Central memory CD4-positive, alpha-beta T cell (primary cell): ENCODE data around the gene MARCHF9.
A peak's percentile ranks its signal among the peaks of the same experiment; 100 is the strongest.

Experiments used
- DNase-seq: peaks from one replicate; pipeline ENCODE4 v3.0.0; 2022

MARCHF9 gene

DNA sequence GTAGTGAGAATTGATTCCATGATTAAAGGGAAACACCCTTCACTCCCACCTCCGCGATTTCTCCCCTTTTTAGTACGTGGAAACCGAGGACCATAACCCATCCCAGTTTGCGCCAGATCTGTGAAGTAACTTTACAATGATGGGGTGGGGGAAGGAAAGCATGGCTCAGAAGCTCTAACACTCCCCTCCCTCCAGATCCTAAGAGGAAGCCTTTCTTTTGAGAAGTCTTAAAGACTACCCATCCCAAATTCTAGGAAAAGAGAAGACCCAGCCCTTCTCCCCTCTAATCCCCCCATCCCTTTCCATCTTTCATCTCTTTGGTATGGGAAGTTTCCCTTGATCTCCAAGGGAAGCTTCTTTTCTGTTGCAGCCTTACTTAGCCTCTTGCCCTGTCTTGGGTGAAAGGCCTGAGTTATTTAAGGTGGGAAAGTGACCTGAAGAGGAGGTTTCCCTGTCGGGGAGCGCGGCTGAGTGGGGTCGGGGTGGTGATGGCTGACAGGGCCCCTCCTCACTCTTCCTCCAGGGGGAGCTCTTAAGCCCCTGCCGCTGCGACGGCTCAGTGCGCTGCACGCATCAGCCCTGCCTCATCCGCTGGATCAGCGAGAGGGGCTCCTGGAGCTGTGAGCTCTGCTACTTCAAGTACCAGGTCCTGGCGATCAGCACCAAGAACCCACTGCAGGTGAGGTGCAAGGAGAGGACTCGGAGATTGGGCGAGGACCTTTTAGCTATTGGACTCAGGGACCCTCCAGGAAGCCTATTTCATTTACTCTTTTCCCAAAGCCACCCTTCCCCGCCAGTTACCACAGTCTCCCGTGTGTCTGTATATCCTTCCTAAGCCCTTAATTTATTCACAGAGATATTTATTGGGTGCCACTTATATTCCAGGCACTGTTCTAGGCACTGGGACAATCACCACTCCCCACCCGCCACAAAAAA, 1.8 kb downstream of the MARCHF9 start:
- peak; percentile 66 for DNase-seq

DNA sequence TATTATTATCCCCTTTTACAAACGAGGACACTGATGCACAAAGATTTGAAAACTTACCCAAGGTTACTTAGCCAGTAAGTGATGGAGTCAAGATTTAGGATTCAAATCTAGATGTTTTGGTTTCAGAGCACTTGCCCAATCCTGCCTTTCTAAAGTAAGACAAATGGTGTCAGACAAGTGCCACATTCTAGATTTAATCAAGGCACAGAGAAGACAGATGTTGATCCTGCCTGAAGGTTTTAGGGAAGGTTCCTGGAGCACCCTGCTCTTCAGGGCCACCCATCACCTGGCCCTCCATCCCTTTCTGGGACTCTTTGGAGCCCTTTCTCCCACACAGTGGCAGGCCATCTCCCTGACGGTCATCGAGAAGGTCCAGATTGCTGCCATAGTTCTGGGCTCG, 2.9 kb downstream of the MARCHF9 start:
- no peak for DNase-seq

DNA sequence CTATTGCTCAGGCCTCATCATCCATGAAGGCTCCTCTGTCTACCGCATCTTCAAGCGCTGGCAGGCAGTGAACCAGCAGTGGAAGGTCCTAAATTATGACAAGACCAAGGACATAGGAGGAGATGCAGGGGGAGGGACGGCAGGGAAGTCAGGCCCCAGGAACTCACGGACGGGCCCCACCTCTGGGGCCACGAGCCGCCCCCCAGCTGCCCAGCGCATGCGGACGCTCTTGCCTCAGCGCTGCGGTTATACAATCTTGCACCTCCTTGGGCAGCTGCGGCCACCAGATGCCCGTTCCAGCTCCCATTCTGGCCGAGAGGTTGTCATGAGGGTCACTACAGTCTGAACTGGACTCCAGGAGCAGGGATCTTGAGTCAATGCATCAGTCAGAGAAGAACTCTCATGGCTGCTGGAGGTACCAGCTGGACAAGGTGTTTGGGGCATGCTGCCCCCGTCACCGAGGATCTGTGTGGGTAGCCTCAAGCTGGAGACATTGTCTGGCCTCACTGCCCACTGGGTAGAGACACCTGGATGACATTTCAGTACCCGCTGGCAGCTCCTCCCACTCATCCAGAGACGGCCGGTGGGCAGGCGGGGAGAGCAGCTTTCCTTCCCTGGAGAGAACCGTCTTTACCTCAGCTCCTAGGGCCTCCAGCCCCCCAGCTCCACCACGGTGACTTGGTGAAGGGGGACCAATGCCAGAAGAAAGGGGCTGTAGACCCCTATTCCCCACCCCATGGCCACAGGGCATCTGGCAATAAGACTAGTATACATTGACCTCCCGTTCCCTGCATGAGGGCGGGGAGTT, 3.9 kb downstream of the MARCHF9 start:
- DNase-seq: no peak

DNA sequence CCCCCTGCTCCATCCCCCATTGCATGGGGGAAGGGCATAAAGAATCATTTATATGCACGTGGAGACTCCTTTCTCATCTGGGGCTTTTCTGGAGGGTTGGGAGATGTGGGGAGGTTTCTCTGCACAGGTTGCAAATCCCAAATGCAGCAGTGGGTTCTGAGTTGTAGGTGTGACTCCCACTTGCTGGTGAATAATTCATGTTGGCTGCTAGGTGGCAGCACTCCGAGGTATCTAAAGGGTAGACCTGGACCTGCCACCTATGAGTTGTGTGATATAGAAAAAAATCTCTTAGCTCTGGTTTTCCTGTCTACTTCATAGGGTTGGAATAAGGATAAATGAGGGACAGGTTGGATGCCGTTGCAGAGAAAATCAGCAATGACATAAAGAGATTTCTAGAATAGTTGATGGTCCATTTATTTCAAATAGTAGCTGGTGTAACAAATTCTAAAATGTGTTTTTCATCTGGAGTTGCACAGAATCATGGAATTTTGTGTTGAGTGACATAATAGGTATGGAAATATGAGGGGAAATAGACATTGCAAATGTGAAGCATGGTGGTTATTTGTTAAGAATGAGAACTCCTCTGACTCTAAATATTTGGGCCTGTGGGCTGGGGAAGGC, 4.6 kb downstream of the MARCHF9 start:
- peak; percentile 47 for DNase-seq

DNA sequence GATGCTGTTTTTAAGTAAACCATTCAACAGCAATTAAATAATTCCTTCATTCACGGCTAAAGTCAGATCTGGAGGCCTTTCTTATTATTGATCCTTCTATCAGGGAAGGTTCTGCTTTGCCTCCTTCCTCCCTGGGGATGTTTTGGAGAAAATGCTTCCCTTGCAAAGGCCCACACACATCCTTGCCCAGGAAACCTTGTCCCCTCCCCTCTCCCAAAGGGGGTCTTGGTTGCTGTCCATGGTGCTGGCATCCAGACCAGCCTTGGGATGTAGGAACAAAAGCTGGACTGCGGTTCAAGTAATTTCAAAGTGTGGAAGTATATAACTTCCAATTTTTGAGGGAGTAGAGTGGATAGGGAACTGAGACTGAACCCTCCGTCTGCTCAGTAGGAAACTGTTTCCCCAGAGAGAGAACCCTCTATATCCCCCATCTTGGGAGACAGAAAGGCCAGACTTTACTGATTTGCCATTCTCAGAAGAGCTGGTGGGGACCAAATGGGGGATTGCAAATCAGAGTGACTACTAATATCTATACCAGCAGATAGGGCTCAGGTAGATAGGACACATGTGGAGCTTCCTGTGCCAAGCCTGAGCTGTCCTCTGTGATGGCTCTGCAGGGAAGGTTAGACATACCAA, 5.6 kb downstream of the MARCHF9 start:
- no peak for DNase-seq

DNA sequence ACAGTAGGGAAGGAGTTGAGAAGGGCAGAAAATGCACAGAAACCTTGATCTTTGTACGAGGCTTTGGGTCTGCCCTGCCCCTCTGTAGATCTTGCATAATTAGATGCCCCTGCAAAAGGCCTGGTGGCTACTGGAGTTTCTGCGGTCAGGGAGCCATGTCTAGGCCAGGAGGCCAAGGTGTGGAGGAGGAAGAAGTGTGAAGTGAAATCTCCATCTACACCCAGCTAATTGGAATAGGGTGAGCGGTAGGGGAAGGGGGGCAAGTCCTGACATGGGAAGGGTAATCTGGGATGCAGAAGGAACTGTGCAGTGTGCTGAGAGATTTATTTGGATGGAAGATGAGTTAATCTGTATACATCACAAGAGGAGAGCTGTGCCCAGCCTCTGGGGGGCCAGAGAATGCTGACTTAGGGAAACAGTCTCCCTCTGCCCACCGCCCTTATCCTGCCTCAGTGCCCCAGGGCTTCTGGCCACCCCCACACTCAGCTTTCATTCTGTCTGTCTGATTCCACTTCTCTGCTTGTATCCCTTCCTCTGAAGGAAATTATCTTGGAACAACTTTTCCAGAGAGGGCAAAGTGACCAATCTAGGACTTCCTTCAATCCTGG, 6.6 kb downstream of the MARCHF9 start:
- no peak for DNase-seq

DNA sequence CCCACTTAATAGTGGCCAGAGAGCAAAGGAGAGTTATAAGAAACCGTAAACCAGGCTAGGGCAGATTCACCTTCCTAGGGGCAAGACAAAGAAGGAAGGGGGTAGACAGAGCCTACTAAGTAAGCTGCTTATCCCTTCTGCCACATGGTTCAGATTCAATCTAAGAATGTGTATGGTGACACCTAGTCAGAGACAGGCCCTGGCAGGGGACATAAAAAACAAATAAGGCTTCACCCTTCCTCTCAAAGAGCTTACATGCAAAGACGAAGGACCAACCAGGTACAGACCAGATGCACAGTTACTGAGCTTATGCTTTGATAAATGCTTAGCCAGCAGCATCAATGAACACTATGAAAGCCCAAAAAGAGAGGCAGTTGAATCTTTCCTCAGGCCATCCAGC, 7.6 kb downstream of the MARCHF9 start:
- DNase-seq: no peak

DNA sequence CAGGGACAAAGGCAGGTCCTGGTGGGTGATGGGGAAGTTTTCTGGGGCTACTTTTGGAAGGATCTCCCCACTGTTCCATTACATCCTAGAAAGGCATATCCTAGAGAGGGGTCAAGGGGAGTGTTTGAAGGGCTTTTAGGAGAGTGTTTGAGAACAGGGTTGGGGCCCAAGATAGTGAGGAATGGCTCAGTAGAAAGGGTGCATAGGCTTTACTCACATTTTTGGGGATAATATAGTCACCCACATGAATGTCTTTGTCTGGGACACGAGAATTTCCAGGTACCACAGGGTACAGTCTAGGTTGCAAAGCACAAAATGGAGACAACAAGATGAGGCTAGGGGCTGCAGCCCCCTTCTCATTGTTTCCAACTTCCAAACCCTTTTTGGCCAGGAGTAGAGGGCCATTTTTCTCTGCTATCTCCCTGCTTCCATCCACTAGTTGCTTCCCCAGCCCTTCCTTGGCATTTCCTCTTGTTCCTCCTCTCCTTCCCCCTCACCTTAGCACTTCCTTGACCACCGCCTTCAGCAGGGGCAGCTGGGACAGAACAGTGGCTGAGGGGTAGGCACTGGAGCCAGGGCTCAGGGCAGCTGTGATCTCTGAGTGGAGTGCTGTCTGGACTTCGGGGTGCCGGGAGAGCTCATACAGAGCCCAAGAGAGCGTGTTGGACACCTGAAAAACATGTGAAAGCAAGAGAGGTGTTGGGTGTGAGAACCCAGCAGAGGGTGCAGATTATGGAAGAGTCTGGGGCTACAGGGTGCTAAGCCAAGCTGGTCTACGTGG, 9.2 kb downstream of the MARCHF9 start:
- no peak for DNase-seq

DNA sequence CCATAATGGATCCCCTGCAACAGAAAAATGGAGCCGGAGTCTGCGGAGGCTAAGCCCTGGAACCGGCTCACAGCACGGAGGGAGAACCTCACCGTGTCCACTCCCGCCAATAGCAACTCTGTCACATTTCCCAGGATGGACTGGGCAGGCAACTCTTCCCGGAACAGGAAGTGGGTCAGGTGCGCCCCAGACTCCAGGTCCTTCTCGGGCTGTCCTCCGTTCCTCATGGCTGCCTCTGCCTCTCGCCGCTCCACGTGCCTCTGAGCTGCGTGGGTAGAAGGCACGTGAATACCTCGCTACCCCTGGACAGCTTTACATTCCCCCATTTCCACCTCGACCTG, 9.7 kb downstream of the MARCHF9 start:
- DNase-seq: no peak

DNA sequence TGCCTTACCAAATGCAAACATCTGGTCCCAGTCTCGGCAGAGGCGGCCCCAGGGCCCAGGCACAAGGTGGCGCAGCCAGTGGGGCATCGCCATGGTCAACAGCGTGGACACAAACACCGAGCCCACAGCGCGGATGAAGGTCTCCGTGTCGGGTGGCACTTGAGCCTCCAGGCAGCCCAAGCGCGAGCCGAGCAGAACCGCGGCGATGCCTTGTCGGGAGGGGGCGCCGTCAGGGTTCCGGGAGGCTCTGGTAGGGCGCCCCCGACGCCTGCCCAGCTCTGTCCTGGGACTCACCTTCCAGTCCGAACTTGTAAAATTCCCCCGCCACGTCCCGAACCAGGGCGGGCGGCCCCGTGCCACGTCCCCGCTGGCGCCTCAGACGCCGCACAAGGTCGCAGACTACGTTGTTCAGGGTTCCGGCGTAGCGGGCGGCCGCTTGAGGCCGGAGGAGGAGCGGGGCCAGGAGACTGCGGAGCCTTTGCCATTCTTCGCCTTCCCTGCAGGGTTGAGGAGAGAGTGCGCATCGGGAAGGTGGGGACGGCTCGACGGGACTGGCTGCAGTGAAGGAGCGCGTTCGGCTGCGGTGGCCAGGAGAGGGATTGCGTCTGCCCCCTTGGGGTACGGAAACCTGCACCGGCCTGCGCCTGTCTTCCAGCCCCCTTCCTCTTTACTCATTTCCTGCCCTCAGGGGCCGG, 10.2 kb downstream of the MARCHF9 start:
- DNase-seq: no peak

DNA sequence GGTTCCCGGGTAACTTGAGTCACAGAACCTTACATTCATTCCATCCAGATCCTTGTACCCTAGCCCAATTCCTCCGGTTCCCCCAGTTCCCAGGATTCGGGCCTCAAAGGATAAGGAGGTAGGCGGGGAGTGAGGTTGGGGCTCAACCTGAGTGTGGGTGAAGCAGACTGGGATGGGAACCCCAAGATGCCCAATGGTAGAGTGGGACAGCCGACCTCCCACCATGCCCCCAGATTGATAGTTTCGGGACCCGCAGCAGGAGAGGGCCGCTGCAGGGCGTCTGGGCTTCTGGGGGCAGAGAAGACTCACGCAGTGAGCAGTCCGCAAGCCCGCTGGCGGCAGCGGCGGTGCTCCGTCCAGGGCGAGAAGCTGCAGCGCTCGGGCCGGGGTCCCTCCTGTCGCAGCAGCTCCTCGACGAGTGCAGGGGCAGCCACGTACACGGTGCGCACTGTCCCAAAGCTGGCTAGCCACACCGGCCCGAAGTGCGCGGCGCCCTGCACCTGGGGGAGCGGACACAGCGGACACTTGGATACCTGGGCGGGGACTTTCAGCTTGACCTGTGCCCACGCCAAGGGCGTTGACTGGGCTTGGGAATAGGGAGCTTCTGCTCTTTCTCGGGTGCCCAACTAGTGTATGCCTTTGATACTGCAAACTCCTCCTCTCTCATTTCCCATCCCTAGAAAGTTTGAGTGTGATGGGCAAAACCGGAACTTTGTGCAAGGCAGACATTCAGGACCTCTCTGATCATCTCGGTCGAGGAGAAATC, 11.0 kb downstream of the MARCHF9 start:
- no peak for DNase-seq

DNA sequence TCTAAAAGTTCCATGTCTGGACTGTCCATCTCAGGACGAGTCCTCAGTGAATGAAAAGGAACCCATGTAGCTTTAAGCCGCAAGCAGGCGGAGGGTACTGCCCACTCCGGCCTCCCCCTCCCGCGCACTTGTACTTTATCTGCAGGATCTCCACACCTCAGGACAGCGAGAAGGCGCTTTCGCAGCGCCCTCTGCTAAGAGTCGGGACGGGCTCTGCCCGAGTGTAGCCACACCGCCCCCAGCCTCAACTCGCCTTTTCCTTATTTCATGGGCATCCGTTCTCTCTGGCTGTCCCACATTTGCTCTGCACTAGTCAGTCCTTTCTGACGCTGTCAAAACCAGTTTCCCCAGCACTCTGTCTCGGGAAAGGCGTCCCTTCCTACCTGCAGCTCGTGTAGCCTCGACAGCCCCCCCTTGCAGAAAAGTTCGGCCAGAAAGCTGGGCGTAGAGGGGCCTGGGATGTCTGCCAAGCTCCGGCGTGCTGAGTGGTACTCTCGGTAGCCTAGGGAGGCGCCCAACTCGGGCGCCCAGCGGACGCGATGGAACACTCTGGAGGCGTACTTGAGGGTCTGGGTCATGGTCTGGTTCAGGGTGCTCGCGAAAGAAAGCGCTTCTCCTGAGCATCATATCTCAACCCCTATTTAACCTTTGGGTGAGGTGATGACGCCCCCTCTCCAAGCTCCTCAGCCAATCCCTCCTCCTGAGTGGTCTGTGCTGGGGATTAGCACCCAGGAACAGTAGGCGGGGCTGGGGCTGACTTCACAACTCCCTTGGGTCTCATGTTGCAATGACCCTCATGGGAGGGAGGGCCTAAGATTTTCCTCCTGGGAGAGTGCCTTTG, 11.8 kb downstream of the MARCHF9 start, which contains the start of gene CYP27B1:
Gene CYP27B1, minus strand, starts transcription at position 615 of the 841 bp plus-strand sequence. Its CDS starts 37 bp downstream, at position 578.
- DNase-seq: no peak

DNA sequence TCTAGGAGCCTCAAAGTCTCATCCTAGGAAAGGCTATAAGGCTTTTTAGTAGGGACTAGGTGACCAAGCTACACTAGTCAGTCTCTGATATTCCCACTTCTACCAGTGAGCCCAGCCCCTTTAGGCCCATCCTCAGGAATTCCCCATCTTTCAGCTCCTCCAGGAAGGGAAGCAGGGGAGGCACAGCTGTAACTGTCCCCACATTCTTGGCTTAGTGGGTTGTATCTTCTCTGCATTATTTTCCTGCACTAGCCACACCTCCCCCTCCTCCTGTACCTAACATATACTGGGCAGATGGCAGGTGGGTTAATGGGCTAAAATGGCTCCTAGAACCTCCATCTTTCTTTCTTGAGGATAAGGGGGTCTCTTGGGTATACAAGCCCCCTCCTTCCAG, 12.4 kb downstream of the MARCHF9 start:
- no peak for DNase-seq

DNA sequence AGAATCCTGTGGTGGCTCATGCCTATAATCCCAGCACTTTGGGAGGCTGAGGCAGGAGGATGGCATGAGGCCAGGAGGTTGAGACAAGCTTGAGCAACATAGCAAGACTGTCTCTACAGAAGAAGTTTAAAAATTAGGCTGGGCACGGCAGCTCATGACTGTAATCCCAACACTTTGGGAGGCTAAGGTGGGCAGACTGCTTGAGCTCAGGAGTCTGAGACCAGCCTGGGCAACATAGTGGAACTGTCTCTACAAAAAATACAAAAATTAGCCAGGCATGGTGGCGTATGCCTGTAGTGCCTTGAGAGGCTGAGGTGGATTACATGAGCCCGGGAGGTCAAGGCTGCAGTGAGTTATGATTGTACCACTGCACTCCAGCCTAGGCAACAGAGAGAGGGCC, 13.0 kb downstream of the MARCHF9 start:
- no peak for DNase-seq

DNA sequence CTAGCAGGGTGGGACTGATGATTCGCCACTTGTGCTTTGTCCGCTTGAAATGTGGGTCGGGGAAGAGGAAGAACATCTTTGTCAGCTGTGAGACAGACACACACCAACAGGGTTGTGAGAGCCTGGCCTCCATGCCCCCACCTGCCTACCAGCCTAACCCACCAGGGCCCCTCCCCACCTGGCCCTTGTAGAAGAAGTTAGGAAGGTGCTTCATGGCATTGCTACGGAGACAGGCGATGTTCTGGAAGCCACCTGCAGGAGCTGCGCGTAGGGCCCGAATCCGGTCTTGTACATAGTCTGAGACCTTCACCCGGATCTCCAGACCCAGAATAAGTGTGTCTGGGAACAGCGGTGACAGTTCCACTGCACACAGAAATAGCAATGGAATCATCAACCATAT, 14.7 kb downstream of the MARCHF9 start:
- DNase-seq: no peak

DNA sequence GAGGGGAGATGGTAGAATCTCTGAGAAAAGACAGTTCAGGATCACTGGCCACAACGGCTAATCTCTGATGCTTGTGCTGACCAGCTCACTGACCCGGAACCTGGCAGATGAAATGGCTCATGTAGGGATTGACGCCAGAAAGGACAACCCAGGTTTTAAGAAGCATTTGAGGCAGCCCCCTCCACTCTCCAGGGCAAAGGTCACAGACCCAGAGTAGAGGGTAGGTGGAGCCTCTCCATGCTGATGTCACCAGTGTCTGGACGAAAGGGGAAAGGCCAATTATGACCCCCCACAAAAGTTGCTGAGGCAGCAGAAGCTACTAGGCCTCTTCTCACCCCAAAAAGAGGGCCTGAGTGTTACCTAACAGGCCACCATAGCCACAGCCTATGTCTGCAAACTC, 15.8 kb downstream of the MARCHF9 start:
- DNase-seq: no peak

DNA sequence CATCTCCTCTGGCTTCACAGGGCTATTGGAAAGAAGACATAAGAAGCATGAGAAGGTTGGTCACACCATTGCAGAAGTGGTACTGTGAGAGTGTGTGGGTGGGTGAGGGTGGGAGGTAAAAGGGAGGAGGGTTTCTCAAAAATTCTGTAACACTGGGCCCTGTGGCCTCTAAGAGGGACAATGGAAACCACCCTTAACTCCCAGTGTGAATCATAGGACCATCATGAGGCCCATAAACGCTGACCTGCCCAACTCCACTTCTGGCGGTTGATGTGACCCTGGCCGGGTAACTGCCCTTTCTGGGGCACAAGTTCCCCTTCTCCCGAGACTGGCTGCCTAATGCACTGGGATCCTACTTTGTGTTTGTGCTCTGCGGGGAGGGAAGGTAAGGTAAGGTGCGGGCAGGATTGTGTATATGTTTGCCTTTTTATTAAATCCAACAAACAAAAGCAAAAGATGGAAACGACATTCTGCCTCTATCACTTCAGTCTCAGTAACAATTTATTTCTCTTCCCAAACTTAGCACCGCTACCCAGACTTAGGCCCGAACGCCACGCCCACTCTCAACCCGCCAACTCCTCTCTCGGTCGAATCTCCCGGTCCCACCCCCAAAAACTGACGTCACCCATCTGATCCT, 16.5 kb downstream of the MARCHF9 start:
- no peak for DNase-seq

DNA sequence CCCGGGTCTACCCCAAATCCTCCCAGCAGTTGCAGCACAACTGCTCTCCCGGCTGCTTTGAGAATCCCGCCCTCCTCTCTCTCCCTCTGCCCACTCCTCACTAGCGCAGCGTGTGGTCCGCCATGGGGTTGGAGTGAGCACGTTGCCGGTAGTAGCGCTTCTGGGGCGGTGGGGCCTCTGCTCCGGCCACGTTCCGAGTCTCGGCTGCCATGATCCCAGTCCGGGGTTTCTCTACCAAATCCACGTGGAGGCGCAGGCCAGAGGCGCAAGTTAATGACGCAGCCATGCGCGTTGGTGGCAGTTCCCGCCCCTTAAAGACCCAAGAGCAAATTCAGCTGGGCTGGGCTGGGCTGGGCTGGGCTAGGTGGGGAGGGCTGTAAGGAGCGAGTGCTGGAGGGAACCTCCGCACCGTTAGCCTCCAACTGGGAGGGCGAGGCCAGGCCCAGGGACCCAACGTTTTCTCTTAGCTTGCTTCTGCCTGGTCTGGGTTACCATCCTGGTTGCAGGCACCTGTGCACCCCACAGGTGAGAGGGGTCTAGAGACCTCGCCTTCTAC, 17.0 kb downstream of the MARCHF9 start, which contains the start of gene METTL1:
Gene METTL1, minus strand, starts transcription at position 233 of the 556 bp plus-strand sequence. Its CDS starts 22 bp downstream, at position 211.
- DNase-seq: peak; percentile 90
